A549 treated with Mapracorat at 1 μM for 4 hours (cell line): Measurements from ENCODE around the gene CHMP1A. TPM values are rescaled to one million over a fixed set of nuclear protein-coding genes. Genes with fewer than 3 reads are reported as not detected.

Experiments
- total RNA-seq: library from RNA; stranded (reverse); fragments of 200-300 nt; extraction: Qiagen RNA extraction; gene quantifications from 5 replicates; pipeline ENCODE4 v1.2.3, GENCODE V29; 2022

The CHMP1A gene
- total RNA-seq = 91.6 to 107 TPM (median 97.3 TPM) in 5 replicates

GRCh38 chr16:89657442-89658220 is at the start of gene CHMP1A, which contains the start of gene SPATA33:
CHMP1A (minus strand) TSS chr16:89657708; CDS start chr16:89657588, 120 bp downstream.
SPATA33 (plus strand) TSS chr16:89657836; CDS start chr16:89657912, 76 bp downstream.

GRCh38 chr16:89701425-89702406 is 44.2 kb upstream of the CHMP1A start, which contains the start of gene SPATA2L:
SPATA2L (minus strand) TSS chr16:89701705; CDS start chr16:89701232, 473 bp downstream.

DNA sequence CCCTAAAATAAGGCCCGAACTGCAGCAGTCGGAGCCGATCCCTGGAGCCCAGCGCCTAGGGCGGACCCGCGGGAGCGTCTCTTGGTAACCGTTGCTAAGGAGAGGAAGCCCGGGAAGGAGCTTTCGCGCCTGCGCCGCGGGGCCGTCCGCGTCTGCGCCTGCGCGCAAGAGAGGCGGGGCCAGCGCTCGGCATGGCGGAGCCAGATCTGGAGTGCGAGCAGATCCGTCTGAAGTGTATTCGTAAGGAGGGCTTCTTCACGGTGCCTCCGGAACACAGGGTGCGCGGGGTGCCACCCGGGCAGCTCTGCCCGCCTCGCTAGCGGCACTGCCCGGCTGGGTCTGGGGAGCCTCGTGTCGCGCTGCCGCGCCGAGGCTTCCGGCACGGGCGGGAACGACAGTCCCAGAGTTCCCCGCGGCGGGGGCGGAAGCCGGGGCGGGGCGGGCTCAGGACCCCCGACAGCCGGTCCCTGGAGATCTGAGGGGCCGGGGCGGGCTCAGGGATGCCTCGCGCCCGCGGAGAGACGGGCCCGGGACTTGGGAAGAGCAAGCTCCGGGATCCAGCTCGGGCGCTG is 29.1 kb upstream of the CHMP1A start, which contains the start of gene CDK10:
Gene CDK10, plus strand, starts transcription at position 170 of the 572 bp plus-strand sequence. Its CDS starts 22 bp downstream, at position 192.

GRCh38 chr16:89613231-89613953 is 44.1 kb downstream of the CHMP1A start, which contains the start of gene DPEP1:
DPEP1 (plus strand) TSS chr16:89613642; CDS start chr16:89630411, 16,769 bp downstream.

Other genes with a start within 250 kb of the CHMP1A start
- gene ANKRD11, start 167.1 kb downstream of the CHMP1A start, total RNA-seq = 84.5 to 112 TPM (median 110 TPM) in 5 replicates
- 104 to 110 TPM (median 105 TPM) in 5 replicates for gene SPG7, start 149.3 kb downstream of the CHMP1A start, total RNA-seq
- gene RPL13, start 97.0 kb downstream of the CHMP1A start, total RNA-seq = 3,169 to 4,261 TPM (median 4,255 TPM) in 5 replicates
- gene CPNE7, start 82.0 kb downstream of the CHMP1A start, total RNA-seq = 58.3 to 85.1 TPM (median 75.3 TPM) in 5 replicates
- gene DPEP1, start 44.1 kb downstream of the CHMP1A start, total RNA-seq = 0.55 to 1.6 TPM (median 1.6 TPM) in 5 replicates
- gene SPATA33, start 128 bp upstream of the CHMP1A start, total RNA-seq = 13.2 to 18.6 TPM (median 17.5 TPM) in 5 replicates
- 31.5 to 54.6 TPM (median 48.5 TPM) in 5 replicates for gene CDK10, start 29.0 kb upstream of the CHMP1A start, total RNA-seq
- 8.8 to 14.3 TPM (median 12.0 TPM) in 5 replicates for gene SPATA2L, start 44.0 kb upstream of the CHMP1A start, total RNA-seq
- 3.5 to 6.2 TPM (median 4.9 TPM) in 5 replicates for gene VPS9D1, start 63.2 kb upstream of the CHMP1A start, total RNA-seq
- gene ZNF276, start 63.8 kb upstream of the CHMP1A start, total RNA-seq = 14.6 to 21.6 TPM (median 19.2 TPM) in 5 replicates
- 24.5 to 38.6 TPM (median 34.4 TPM) in 5 replicates for gene FANCA, start 158.9 kb upstream of the CHMP1A start, total RNA-seq
- 4.9 to 9.1 TPM (median 7.8 TPM) in 5 replicates for gene SPIRE2, start 170.8 kb upstream of the CHMP1A start, total RNA-seq
- 72.6 to 83.2 TPM (median 78.7 TPM) in 5 replicates for gene TCF25, start 215.9 kb upstream of the CHMP1A start, total RNA-seq